Measurements from ENCODE around the gene CMKLR1. TPM values are rescaled to one million over a fixed set of nuclear protein-coding genes. Genes with fewer than 3 reads are reported as not detected.

The CMKLR1 gene
- total RNA-seq, 1 donor from 2014 or later = not detected

GRCh38 chr12:108368089-108368488 lies 29.0 kb upstream of the CMKLR1 start:
- no peaks in the 10 kb centered on the region for H3K9me3 ChIP-seq (ENCODE audit: low read depth)
- H3K9ac ChIP-seq = no peak overlapping the region
- H3F3A ChIP-seq (ENCODE audit: low read depth) = no peaks in the 10 kb centered on the region
- H3K4me2 ChIP-seq = no peak overlapping the region
- H3K27ac ChIP-seq = no peak overlapping the region
- no peak overlapping the region for H2AFZ ChIP-seq (replicated peaks)
- no peaks in the 10 kb centered on the region for H3K4me1 Mint-ChIP-seq
- H3K4me3 Mint-ChIP-seq = no peak overlapping the region
- no peak overlapping the region for H3K27ac Mint-ChIP-seq
- H3K4me1 ChIP-seq = no peaks in the 10 kb centered on the region
- TF ChIP-seq EZH2 (IDR thresholded peaks at IDR 0.05) (no peak), EZH2phosphoT487 (IDR thresholded peaks at IDR 0.05) (no peak)
- TF ChIP-seq, protein P1, sequence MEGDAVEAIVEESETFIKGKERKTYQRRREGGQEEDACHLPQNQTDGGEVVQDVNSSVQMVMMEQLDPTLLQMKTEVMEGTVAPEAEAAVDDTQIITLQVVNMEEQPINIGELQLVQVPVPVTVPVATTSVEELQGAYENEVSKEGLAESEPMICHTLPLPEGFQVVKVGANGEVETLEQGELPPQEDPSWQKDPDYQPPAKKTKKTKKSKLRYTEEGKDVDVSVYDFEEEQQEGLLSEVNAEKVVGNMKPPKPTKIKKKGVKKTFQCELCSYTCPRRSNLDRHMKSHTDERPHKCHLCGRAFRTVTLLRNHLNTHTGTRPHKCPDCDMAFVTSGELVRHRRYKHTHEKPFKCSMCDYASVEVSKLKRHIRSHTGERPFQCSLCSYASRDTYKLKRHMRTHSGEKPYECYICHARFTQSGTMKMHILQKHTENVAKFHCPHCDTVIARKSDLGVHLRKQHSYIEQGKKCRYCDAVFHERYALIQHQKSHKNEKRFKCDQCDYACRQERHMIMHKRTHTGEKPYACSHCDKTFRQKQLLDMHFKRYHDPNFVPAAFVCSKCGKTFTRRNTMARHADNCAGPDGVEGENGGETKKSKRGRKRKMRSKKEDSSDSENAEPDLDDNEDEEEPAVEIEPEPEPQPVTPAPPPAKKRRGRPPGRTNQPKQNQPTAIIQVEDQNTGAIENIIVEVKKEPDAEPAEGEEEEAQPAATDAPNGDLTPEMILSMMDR (IDR thresholded peaks at IDR 0.05) = no peak
- no peak for DNase-seq (ENCODE audit: low spot score)
- no peaks in the 10 kb centered on the region for H3K36me3 ChIP-seq
- no peaks in the 10 kb centered on the region for H4K20me1 ChIP-seq (ENCODE audit: low read depth)
- no peaks in the 10 kb centered on the region for H3K79me2 ChIP-seq (ENCODE audit: low read depth)
- no peaks in the 10 kb centered on the region for H3K36me3 Mint-ChIP-seq
- H3K9me3 Mint-ChIP-seq = peaks cover 6% of the 10 kb centered on the region
- no peak overlapping the region for H3K4me3 ChIP-seq
- no peaks in the 10 kb centered on the region for H3K27me3 ChIP-seq
- H3K27me3 Mint-ChIP-seq (ENCODE audit: insufficient read depth, low read depth) = peaks cover 3% of the 10 kb centered on the region

- no peak overlapping the region for H3K4me2 ChIP-seq
- no peaks in the 10 kb centered on the region for H3K27me3 ChIP-seq
- H3K4me1 ChIP-seq = no peaks in the 10 kb centered on the region
- Mint-ChIP-seq H3K27ac (no peak overlapping the region), H3K4me1 (no peaks in the 10 kb centered on the region), H3K36me3 (no peaks in the 10 kb centered on the region), H3K9me3 (peaks cover under 1% of the 10 kb centered on the region), H3K27me3 (ENCODE audit: insufficient read depth, low read depth) (peaks cover 4% of the 10 kb centered on the region), H3K4me3 (no peak overlapping the region)
- no peak overlapping the region for H3K4me3 ChIP-seq
- no peaks in the 10 kb centered on the region for H3F3A ChIP-seq (ENCODE audit: low read depth)
- no peak overlapping the region for H3K9ac ChIP-seq
- no peak overlapping the region for H2AFZ ChIP-seq (replicated peaks)
- no peaks in the 10 kb centered on the region for H3K36me3 ChIP-seq
- H4K20me1 ChIP-seq (ENCODE audit: low read depth) = no peaks in the 10 kb centered on the region
- DNase-seq (ENCODE audit: low spot score) = no peak
- H3K9me3 ChIP-seq (ENCODE audit: low read depth) = no peaks in the 10 kb centered on the region
- TF ChIP-seq EZH2phosphoT487 (IDR thresholded peaks at IDR 0.05) = no peak
- no peak for TF ChIP-seq EZH2 (IDR thresholded peaks at IDR 0.05)
- TF ChIP-seq, protein P1 (IDR thresholded peaks at IDR 0.05) = no peak
- H3K27ac ChIP-seq = no peak overlapping the region
- H3K79me2 ChIP-seq (ENCODE audit: low read depth) = no peaks in the 10 kb centered on the region
Observed at GRCh38 chr12:108367436-108367835, 28.3 kb upstream of the CMKLR1 start.

GRCh38 chr12:108365324-108365723 lies 26.2 kb upstream of the CMKLR1 start:
- Mint-ChIP-seq H3K36me3 (no peaks in the 10 kb centered on the region), H3K27ac (no peak overlapping the region), H3K9me3 (no peaks in the 10 kb centered on the region), H3K27me3 (ENCODE audit: insufficient read depth, low read depth) (peaks cover 12% of the 10 kb centered on the region), H3K4me3 (no peak overlapping the region), H3K4me1 (peaks cover 4% of the 10 kb centered on the region)
- no peaks in the 10 kb centered on the region for H4K20me1 ChIP-seq (ENCODE audit: low read depth)
- H3K79me2 ChIP-seq (ENCODE audit: low read depth) = no peaks in the 10 kb centered on the region
- no peak overlapping the region for H2AFZ ChIP-seq (replicated peaks)
- TF ChIP-seq, protein P1 (IDR thresholded peaks at IDR 0.05) = no peak
- TF ChIP-seq EZH2phosphoT487 (IDR thresholded peaks at IDR 0.05) = no peak
- no peak for TF ChIP-seq EZH2 (IDR thresholded peaks at IDR 0.05)
- H3K9ac ChIP-seq = no peak overlapping the region
- no peak overlapping the region for H3K4me2 ChIP-seq
- H3K4me3 ChIP-seq = no peak overlapping the region
- H3K36me3 ChIP-seq = no peaks in the 10 kb centered on the region
- DNase-seq (ENCODE audit: low spot score) = no peak
- H3K4me1 ChIP-seq = no peaks in the 10 kb centered on the region
- H3F3A ChIP-seq (ENCODE audit: low read depth) = no peaks in the 10 kb centered on the region
- no peaks in the 10 kb centered on the region for H3K9me3 ChIP-seq (ENCODE audit: low read depth)
- no peak overlapping the region for H3K27ac ChIP-seq
- no peaks in the 10 kb centered on the region for H3K27me3 ChIP-seq

Measured in neural progenitor cell (in vitro differentiated cells).